ENCODE data around the gene IL6. TPM values are rescaled to one million over a fixed set of nuclear protein-coding genes. Genes with fewer than 3 reads are reported as not detected.

Gene IL6
- total and polyA plus RNA-seq, 9 of the 15 experiments (the other 6 are each of a cell fraction or from before 2014, with no cell fraction given), result 0.76 to 2.9 (median 1.5) TPM

DNA sequence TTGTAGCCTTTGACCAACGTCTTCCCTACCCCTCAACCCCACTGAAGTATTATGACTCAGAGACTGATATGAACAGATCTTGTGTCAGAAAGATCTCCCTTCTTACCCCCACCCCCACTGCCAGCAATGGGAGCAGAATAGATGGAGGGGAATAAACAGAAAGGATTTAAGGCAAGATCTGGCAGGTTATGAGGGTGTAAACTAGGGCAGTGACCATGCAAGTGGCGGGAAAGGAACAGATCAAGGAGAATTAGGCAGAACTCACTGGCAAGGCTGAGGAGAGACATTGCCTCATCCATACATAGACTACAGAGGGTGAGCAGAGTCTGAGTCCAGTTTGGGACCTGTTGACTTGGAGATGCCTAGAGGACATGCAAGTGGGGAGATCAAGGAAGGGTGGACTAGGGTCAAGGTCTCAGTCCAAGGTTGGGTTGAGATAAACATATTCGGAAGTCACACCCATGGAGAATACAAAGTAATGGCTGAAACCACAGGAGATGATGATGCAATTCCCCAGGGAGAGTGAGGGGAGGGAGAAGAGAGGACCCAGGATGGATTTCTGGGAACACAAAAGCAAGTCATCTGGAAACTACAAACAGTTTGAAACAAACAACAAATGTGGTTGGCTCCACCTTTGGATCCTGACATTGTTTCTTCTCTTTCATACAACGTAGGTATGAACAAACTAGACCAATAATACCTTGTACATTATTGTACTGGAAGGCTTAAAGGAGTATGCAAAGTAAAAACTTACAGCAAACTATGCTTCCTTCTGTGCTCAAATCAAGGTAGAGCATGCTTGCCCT is 44.9 kb upstream of the IL6 start (continued):
- TF ChIP-seq, protein P1, sequence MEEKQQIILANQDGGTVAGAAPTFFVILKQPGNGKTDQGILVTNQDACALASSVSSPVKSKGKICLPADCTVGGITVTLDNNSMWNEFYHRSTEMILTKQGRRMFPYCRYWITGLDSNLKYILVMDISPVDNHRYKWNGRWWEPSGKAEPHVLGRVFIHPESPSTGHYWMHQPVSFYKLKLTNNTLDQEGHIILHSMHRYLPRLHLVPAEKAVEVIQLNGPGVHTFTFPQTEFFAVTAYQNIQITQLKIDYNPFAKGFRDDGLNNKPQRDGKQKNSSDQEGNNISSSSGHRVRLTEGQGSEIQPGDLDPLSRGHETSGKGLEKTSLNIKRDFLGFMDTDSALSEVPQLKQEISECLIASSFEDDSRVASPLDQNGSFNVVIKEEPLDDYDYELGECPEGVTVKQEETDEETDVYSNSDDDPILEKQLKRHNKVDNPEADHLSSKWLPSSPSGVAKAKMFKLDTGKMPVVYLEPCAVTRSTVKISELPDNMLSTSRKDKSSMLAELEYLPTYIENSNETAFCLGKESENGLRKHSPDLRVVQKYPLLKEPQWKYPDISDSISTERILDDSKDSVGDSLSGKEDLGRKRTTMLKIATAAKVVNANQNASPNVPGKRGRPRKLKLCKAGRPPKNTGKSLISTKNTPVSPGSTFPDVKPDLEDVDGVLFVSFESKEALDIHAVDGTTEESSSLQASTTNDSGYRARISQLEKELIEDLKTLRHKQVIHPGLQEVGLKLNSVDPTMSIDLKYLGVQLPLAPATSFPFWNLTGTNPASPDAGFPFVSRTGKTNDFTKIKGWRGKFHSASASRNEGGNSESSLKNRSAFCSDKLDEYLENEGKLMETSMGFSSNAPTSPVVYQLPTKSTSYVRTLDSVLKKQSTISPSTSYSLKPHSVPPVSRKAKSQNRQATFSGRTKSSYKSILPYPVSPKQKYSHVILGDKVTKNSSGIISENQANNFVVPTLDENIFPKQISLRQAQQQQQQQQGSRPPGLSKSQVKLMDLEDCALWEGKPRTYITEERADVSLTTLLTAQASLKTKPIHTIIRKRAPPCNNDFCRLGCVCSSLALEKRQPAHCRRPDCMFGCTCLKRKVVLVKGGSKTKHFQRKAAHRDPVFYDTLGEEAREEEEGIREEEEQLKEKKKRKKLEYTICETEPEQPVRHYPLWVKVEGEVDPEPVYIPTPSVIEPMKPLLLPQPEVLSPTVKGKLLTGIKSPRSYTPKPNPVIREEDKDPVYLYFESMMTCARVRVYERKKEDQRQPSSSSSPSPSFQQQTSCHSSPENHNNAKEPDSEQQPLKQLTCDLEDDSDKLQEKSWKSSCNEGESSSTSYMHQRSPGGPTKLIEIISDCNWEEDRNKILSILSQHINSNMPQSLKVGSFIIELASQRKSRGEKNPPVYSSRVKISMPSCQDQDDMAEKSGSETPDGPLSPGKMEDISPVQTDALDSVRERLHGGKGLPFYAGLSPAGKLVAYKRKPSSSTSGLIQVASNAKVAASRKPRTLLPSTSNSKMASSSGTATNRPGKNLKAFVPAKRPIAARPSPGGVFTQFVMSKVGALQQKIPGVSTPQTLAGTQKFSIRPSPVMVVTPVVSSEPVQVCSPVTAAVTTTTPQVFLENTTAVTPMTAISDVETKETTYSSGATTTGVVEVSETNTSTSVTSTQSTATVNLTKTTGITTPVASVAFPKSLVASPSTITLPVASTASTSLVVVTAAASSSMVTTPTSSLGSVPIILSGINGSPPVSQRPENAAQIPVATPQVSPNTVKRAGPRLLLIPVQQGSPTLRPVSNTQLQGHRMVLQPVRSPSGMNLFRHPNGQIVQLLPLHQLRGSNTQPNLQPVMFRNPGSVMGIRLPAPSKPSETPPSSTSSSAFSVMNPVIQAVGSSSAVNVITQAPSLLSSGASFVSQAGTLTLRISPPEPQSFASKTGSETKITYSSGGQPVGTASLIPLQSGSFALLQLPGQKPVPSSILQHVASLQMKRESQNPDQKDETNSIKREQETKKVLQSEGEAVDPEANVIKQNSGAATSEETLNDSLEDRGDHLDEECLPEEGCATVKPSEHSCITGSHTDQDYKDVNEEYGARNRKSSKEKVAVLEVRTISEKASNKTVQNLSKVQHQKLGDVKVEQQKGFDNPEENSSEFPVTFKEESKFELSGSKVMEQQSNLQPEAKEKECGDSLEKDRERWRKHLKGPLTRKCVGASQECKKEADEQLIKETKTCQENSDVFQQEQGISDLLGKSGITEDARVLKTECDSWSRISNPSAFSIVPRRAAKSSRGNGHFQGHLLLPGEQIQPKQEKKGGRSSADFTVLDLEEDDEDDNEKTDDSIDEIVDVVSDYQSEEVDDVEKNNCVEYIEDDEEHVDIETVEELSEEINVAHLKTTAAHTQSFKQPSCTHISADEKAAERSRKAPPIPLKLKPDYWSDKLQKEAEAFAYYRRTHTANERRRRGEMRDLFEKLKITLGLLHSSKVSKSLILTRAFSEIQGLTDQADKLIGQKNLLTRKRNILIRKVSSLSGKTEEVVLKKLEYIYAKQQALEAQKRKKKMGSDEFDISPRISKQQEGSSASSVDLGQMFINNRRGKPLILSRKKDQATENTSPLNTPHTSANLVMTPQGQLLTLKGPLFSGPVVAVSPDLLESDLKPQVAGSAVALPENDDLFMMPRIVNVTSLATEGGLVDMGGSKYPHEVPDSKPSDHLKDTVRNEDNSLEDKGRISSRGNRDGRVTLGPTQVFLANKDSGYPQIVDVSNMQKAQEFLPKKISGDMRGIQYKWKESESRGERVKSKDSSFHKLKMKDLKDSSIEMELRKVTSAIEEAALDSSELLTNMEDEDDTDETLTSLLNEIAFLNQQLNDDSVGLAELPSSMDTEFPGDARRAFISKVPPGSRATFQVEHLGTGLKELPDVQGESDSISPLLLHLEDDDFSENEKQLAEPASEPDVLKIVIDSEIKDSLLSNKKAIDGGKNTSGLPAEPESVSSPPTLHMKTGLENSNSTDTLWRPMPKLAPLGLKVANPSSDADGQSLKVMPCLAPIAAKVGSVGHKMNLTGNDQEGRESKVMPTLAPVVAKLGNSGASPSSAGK (IDR thresholded peaks at IDR 0.05), result peak; percentile 56
- TF ChIP-seq FOSL1 (tag; conservative IDR thresholded peaks at IDR 0.05) (peak; percentile 89), FOXK2 (conservative IDR thresholded peaks at IDR 0.05 in 1 of 2, IDR thresholded peaks at IDR 0.05 in 1 of 2; ENCODE audit: low read depth in 2 of 2) (0 out of 4 replicates have a peak, but pooled peaks of 1 of the 2 experiments have one; percentile 18)
